Activated naive CD4-positive, alpha-beta T cell treated with anti-CD3 and anti-CD28 coated beads, Interleukin-2, amount 50 U/mL, for 24 hours (primary cell): ENCODE results near the gene SBNO2.
A peak's percentile ranks its signal among the peaks of the same experiment; 100 is the strongest.

ENCODE experiments used
- H3K27ac Mint-ChIP-seq: one replicate; pipeline ENCODE4 v1.8.0; 2021; ENCODE audit warnings: mild to moderate bottlenecking, mixed read lengths
- H3K27me3 Mint-ChIP-seq: one replicate; pipeline ENCODE4 v1.8.0; 2021; ENCODE audit warnings: mixed read lengths
- H3K36me3 Mint-ChIP-seq: one replicate; pipeline ENCODE4 v1.8.0; 2021; ENCODE audit warnings: mixed read lengths
- H3K4me1 Mint-ChIP-seq: one replicate; pipeline ENCODE4 v1.8.0; 2021; ENCODE audit warnings: mixed read lengths
- H3K4me3 Mint-ChIP-seq: one replicate; pipeline ENCODE4 v1.8.0; 2021; ENCODE audit warnings: mild to moderate bottlenecking, mixed read lengths
- H3K9me3 Mint-ChIP-seq: one replicate; pipeline ENCODE4 v1.8.0; 2021; ENCODE audit warnings: mixed read lengths

SBNO2 gene

GRCh38 chr19:1080360-1081161 lies 93.5 kb downstream of the SBNO2 start:
- peaks cover 7% of the 10 kb centered on the region for H3K36me3 Mint-ChIP-seq
- H3K27ac Mint-ChIP-seq: peak overlapping the region; percentile 83
- H3K4me1 Mint-ChIP-seq: peaks cover 55% of the 10 kb centered on the region
- H3K9me3 Mint-ChIP-seq: no peaks in the 10 kb centered on the region
- H3K4me3 Mint-ChIP-seq: no peak overlapping the region
- no peaks in the 10 kb centered on the region for H3K27me3 Mint-ChIP-seq

GRCh38 chr19:1079566-1080111 lies 94.4 kb downstream of the SBNO2 start:
- Mint-ChIP-seq H3K36me3 (peaks cover 5% of the 10 kb centered on the region), H3K4me3 (peak overlapping the region; percentile 55)

GRCh38 chr19:1076951-1077350 lies 97.1 kb downstream of the SBNO2 start:
- Mint-ChIP-seq H3K27me3 (no peaks in the 10 kb centered on the region), H3K27ac (peak overlapping the region; percentile 66), H3K4me3 (peak overlapping the region; percentile 82), H3K9me3 (no peaks in the 10 kb centered on the region), H3K36me3 (peaks cover 3% of the 10 kb centered on the region), H3K4me1 (peaks cover 62% of the 10 kb centered on the region)

More at GRCh38 chr19:1079566-1080111, 94.4 kb downstream of the SBNO2 start:
- H3K27ac Mint-ChIP-seq: peak overlapping the region; percentile 65
- H3K4me1 Mint-ChIP-seq: peaks cover 49% of the 10 kb centered on the region
- no peaks in the 10 kb centered on the region for H3K9me3 Mint-ChIP-seq
- no peaks in the 10 kb centered on the region for H3K27me3 Mint-ChIP-seq

GRCh38 chr19:1076046-1076386 lies 98.1 kb downstream of the SBNO2 start:
- H3K36me3 Mint-ChIP-seq: peaks cover 5% of the 10 kb centered on the region
- H3K27me3 Mint-ChIP-seq: no peaks in the 10 kb centered on the region
- peaks cover 60% of the 10 kb centered on the region for H3K4me1 Mint-ChIP-seq
- H3K27ac Mint-ChIP-seq: peak overlapping the region; percentile 87
- no peaks in the 10 kb centered on the region for H3K9me3 Mint-ChIP-seq
- H3K4me3 Mint-ChIP-seq: peak overlapping the region; percentile 81

GRCh38 chr19:1074544-1075283 lies 99.4 kb downstream of the SBNO2 start:
- H3K27me3 Mint-ChIP-seq: no peaks in the 10 kb centered on the region
- no peaks in the 10 kb centered on the region for H3K9me3 Mint-ChIP-seq
- peaks cover 54% of the 10 kb centered on the region for H3K4me1 Mint-ChIP-seq
- peaks cover 5% of the 10 kb centered on the region for H3K36me3 Mint-ChIP-seq
- H3K4me3 Mint-ChIP-seq: no peak overlapping the region
- peak overlapping the region; percentile 87 for H3K27ac Mint-ChIP-seq

- Mint-ChIP-seq H3K27ac (peak overlapping the region; percentile 62), H3K9me3 (no peaks in the 10 kb centered on the region), H3K36me3 (peaks cover 5% of the 10 kb centered on the region), H3K27me3 (no peaks in the 10 kb centered on the region), H3K4me1 (peaks cover 56% of the 10 kb centered on the region), H3K4me3 (peak overlapping the region; percentile 65)
Measured at GRCh38 chr19:1073956-1074517, 100.0 kb downstream of the SBNO2 start.

- no peaks in the 10 kb centered on the region for H3K9me3 Mint-ChIP-seq
- peaks cover 62% of the 10 kb centered on the region for H3K4me1 Mint-ChIP-seq
- H3K4me3 Mint-ChIP-seq: peak overlapping the region; percentile 54
- H3K27ac Mint-ChIP-seq: peak overlapping the region; percentile 77
- H3K36me3 Mint-ChIP-seq: peaks cover 8% of the 10 kb centered on the region
- H3K27me3 Mint-ChIP-seq: no peaks in the 10 kb centered on the region
Measured at GRCh38 chr19:1073063-1073955, 100.8 kb downstream of the SBNO2 start.

- Mint-ChIP-seq H3K4me1 (peaks cover 58% of the 10 kb centered on the region), H3K36me3 (peaks cover 8% of the 10 kb centered on the region), H3K9me3 (no peaks in the 10 kb centered on the region), H3K4me3 (peak overlapping the region; percentile 83), H3K27ac (peak overlapping the region; percentile 92), H3K27me3 (no peaks in the 10 kb centered on the region)
Measured at GRCh38 chr19:1072371-1073015, 101.6 kb downstream of the SBNO2 start.

GRCh38 chr19:1070931-1071791 lies 102.9 kb downstream of the SBNO2 start:
- H3K36me3 Mint-ChIP-seq: peaks cover 8% of the 10 kb centered on the region
- peak overlapping the region; percentile 83 for H3K4me3 Mint-ChIP-seq
- no peaks in the 10 kb centered on the region for H3K9me3 Mint-ChIP-seq
- H3K27me3 Mint-ChIP-seq: no peaks in the 10 kb centered on the region
- peak overlapping the region; percentile 92 for H3K27ac Mint-ChIP-seq
- H3K4me1 Mint-ChIP-seq: peaks cover 52% of the 10 kb centered on the region

- Mint-ChIP-seq H3K4me1 (peaks cover 52% of the 10 kb centered on the region), H3K9me3 (no peaks in the 10 kb centered on the region), H3K4me3 (peak overlapping the region; percentile 39), H3K27ac (no peak overlapping the region), H3K36me3 (peaks cover 6% of the 10 kb centered on the region), H3K27me3 (no peaks in the 10 kb centered on the region)
Measured at GRCh38 chr19:1070576-1070930, 103.5 kb downstream of the SBNO2 start.

- Mint-ChIP-seq H3K9me3 (no peaks in the 10 kb centered on the region), H3K36me3 (peaks cover 5% of the 10 kb centered on the region), H3K27me3 (no peaks in the 10 kb centered on the region), H3K27ac (peak overlapping the region; percentile 96), H3K4me1 (peaks cover 60% of the 10 kb centered on the region), H3K4me3 (peak overlapping the region; percentile 82)
Measured at GRCh38 chr19:1069009-1069779, 104.9 kb downstream of the SBNO2 start.

GRCh38 chr19:1068009-1069001 lies 105.8 kb downstream of the SBNO2 start:
- peak overlapping the region; percentile 96 for H3K27ac Mint-ChIP-seq
- peaks cover 58% of the 10 kb centered on the region for H3K4me1 Mint-ChIP-seq
- no peaks in the 10 kb centered on the region for H3K27me3 Mint-ChIP-seq
- no peaks in the 10 kb centered on the region for H3K9me3 Mint-ChIP-seq
- peaks cover 5% of the 10 kb centered on the region for H3K36me3 Mint-ChIP-seq
- H3K4me3 Mint-ChIP-seq: peak overlapping the region; percentile 82
